ENCODE data around the gene JAKMIP3.

Gene JAKMIP3

DNA sequence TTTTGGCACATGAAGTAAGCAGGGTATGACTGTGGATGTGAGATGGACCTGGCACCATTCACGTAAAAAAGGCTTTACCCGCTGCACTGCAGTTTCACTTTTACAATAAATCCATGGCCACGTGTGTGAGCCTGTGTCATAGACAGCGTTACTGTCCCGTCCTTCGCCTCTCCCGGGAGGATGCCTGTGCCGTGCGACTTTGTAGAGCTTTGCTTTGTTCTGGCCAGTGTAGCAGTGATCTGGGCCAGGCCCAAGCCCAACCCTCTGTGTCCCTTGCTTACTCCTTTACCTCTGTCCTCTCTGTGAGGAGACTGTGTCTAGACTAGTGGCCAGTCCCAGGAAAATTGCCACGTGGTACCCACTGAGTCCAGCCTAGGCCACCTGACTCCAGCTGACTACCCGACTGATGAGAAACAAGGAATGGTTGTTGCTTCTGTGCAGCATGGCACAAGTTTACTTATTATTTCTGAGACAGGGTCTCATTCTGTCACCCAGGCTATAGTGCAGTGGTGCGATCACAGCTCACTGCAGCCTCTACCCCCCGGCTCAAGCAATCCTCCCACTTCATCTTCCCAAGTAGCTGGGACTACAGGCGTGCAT, 48.1 kb downstream of the JAKMIP3 start:
- no peak for DNase-seq

DNA sequence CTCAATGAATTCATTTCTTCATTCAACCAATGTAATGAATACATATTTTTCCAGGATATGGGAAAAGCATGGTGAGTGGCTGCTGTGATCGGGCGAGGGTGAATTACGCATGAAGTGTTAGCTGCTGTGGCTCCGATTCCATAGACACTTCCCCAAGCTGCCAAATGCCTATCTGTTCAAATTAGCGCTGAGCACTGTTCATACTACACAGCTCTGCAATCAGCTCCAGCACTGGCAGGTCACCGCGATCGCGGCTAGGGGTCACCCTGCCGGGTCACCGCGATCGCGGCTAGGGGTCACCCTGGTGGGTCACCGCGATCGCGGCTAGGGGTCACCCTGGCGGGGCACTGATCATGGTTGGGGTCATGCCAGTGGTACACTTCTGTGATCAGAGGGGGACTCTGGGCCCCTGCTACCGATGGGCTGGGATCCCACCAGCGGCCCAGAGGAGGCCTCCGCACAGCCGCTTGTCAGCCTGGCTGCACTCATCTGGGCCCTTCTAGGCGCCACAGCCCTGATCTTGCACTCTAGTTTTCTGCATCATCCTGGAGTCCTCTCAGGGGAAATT, 49.3 kb downstream of the JAKMIP3 start:
- DNase-seq, result no peak

Data from OCI-M1 (cell line).